Germinal center (tissue), 1 donor: ENCODE measurements around the gene SLC28A1.
"Not testable (repeated sequence)": the region's sequence is repeated elsewhere in the genome, so short reads cannot be mapped to it uniquely, and the experiment has no call there.

ENCODE experiments used
- DNase-seq: peaks from one replicate; pipeline ENCODE4 v3.0.0; 2012; ENCODE audit warnings: mixed read lengths, low spot score

Gene SLC28A1

DNA sequence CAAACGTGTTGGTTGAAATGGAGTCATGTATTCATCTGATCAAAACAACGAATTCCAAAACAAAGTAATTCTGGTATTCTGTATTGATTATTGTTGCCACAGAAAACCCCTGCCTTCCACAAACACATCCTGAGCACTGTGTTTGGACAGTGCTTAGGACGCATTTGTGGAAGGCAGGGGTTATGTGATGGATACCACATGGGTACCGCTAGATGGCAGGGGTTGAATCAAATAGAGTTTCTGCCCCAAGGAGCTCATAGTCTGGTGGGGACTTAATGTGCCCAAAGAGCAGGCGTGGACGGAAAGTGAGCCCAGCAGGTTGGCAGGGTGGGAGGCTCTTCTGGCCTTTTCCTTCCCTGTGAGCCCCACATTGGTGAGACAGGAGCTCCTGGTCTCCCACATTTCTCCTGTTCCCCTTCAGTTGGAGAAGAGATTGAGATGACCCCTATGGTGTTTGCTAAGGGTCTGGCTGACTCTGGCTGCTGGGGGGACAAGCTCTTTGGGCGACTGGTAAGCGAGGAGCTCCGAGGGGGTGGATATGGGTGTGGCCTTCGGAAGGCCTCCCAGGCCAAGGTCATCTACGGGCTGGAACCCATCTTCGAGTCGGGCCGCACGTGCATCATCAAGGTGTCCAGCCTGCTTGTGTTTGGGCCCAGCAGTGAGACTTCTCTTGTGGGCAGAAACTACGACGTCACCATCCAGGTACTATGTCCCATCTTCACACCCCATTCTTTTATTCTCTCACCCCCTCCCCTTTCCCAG is 22.1 kb upstream of the SLC28A1 start:
- no peak for DNase-seq

GRCh38 chr15:84863565-84864443 is 20.7 kb upstream of the SLC28A1 start:
- DNase-seq = no peak

GRCh38 chr15:84864444-84864795 is 20.0 kb upstream of the SLC28A1 start:
- DNase-seq = no peak

DNA sequence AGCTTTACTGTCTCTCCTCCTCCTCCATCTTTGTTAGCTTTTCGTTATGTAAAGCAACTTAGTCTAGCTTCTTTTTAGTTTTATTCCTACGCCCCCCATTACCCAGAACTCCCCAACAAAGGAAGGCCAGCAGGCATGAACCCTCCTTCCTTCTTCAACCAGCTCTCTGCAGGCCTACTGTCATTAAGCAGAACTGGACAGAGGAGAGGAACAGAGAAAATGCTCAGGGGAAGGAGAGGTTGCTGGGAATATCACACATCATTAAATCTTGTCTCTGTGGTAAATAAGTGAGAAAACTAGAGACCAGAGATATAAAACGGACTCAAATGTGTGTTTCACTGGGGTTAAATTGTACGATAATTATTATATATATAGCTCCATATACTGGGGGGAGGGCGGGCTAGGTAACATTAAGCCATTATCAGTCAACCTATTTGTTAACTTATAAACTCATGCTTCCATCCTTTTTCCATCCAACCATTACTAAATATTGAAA is 19.3 kb upstream of the SLC28A1 start:
- no peak for DNase-seq

- DNase-seq = no peak
These were observed 16.2 kb upstream of the SLC28A1 start for GRCh38 chr15:84868037-84868880.

GRCh38 chr15:84869510-84869909 is 15.0 kb upstream of the SLC28A1 start:
- DNase-seq = no peak

- DNase-seq = no peak
These were observed 13.0 kb upstream of the SLC28A1 start for GRCh38 chr15:84871428-84871985.

DNA sequence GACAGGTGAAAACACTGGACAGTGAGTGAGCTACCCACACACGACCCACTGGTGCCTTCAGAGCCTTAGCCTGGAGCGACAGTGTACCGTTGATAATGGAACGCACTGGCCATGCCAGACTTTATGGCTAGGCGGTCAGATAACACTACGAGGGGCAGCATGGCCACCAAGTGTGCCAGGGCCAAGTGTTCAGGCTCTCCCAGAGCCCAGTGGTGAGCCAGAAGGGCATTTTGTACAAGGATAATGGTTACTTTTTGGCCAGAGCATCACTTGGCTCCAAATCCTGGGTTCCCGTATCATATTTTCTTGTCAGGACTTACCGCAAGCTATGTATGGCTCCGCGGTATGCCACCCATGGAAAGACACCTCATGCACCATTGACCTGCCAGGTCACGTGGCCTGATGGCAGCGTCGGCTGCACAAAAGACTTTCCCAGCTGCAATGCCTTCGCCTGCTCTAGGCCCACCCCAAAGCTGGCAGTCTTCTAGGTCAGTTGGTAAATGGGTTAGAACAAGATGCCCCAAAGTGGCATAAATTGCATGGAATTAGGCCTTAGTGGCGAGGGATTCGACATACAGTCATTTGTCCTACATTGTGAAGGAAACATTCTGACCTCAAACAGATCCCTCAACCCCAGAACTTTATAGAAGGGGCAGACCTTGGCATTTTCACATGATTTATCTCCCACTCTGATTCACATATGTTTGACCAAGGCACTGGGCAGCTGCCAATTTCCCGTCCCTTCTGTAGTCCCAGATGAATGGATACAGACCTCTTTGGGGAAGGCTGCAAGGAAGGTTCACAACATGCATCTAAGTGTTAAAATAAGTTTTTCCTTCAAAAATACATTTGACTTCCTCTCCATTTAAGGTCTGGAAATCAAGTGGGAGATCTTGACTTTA is 12.2 kb upstream of the SLC28A1 start:
- no peak for DNase-seq

GRCh38 chr15:84873997-84874396 is 10.5 kb upstream of the SLC28A1 start:
- no peak for DNase-seq

DNA sequence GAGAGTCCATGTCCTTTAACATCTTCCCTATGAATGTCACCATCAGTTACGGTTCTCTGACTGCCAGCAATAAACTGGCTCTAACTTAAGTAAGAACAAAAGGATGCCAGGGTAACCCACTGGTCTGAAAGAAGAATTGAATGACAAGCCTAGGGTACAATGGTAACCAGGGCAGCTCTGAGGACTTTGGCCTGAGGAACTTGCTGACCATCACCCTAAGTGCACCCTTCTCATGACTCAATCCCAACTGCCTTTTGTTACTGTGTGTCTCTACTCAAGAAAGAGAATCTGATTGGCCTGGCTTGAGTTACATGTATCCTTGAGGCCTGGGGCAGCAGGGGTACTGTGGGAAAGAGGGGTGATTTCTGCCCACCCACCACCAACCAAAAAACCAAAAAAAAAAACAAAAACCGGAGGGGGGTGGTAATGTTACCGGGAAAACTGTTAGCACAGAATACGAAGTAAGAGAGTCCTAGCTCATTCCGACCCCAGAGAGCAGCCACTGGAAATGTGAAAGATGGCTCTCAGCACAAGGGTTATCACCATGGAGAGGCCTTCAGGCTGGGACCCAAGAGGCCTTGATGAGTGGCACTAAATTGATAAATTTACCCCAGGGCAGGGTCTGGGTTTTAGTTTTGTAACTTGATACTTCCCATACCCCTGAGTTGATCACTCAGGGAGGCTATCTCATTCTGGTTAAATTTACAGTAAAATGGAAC is 9.3 kb upstream of the SLC28A1 start:
- no peak for DNase-seq

DNA sequence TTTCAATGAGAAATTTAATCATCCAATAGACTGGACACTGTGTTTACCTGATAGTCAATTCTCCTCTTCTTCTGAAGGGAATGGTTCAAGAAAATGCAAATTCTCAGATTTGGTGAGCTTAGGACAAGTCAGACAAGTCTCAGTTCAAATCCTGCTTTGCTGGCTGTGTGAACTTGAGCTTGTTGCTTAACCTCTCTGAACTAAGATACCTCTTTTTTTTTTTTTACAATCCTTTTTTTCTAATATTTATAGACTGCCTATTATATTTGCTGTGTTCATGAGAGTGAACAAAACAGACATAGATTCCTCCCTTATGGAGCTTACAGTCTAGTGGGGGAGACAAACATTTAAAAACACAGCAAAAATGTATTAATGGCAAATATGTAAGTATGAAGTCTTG is 8.2 kb upstream of the SLC28A1 start:
- DNase-seq = no peak

- DNase-seq = not testable (repeated sequence)
These were observed 6.8 kb upstream of the SLC28A1 start for GRCh38 chr15:84877701-84878100.

DNA sequence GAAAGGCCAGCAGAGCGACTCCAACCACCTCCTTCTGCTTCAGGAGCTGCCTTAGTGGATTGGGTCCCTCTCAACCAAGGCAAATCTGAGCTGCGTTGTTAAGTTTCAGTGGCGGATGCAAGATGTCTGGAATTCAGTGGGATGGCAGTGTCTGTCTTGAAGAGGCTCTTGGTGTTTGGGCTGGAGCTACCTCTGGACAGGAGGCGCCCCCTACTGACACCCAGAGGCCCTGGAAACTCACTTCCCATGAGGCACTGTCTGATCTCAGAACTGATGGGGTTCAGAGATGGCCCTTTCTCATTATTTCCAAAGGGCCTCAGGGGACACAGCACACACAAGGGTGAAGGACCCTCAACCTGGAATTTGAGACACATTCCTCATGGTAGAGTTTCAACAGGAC is 6.0 kb upstream of the SLC28A1 start:
- DNase-seq = peak; percentile 54

DNA sequence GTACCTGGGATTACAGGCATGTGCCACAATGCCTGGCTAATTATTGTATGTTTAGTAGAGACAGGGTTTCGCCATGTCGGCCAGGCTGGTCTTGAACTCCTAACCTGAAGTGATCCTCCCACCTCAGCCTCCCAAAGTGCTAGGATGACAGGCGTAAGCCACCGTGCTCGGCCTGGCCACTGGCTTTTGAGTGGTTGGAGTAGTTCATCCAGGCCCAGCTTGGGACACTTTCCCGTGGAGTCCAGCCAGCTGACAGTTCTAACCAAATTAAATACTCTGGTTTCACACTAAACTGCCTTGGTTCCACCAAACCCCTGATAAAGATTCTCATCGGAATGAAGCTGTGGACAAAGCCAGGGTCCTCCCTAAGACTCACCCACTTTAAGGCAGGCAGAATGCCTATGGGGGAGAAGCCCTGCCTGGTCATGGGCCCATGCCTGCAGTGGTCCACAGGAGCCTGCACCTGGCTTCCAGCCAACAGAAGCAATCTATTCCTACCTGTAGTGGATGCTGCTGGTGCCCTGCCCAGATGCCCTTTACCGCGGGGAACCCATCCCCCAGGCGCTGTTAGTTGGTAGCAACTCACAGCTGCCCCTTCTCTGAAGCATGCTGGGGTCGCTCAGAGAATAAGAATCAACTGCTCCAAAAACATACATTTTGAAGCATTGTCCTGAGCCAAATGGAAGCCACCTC is 5.2 kb upstream of the SLC28A1 start:
- no peak for DNase-seq

- no peak for DNase-seq
These were observed 4.5 kb upstream of the SLC28A1 start for GRCh38 chr15:84880007-84880406.

GRCh38 chr15:84880822-84881519 is 3.5 kb upstream of the SLC28A1 start:
- DNase-seq = no peak

GRCh38 chr15:84881520-84881830 is 3.0 kb upstream of the SLC28A1 start:
- no peak for DNase-seq

- no peak for DNase-seq
These were observed 996 bp upstream of the SLC28A1 start for GRCh38 chr15:84883466-84883865.

DNA sequence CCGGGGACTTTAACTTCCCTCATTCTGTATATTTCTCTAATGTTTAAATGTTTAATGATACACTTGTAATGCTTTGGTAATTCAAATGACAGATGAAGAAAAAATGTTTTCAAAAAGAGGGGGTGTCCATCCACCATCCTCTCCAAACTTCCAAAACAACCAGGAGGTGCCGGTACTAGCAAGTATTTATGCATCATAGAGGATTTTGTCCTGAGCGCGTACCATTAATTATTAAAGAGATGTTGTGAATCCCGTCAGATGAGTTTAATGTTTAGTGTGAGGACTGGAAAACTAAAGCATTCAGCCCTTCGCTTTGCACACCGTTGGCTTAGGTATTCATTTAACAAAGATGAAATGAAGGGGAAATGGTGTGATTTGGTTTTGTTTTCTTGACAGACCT is 1.3 kb downstream of the SLC28A1 start:
- DNase-seq = no peak
